SU-DHL-6 (cell line): ENCODE measurements around the gene ADCY2.

Experiments used
- H2AFZ ChIP-seq: fragments of 200-600 bp; sonication (generic); 2 replicates; pipeline ENCODE4 v1.6.1; 2014; ENCODE audit warnings: low read depth, mild to moderate bottlenecking, moderate library complexity, mixed read lengths, antibody characterized with exemption, low read length; ENCODE audit not compliant: severe bottlenecking
- H3F3A ChIP-seq: fragments of 200-600 bp; shearing (Covaris generic); 2 replicates; pipeline ENCODE4 v1.6.0; 2016; ENCODE audit warnings: antibody characterized with exemption, mild to moderate bottlenecking; ENCODE audit not compliant: insufficient read depth
- H3K27ac ChIP-seq: fragments of 200-600 bp; sonication (generic); 2 replicates; pipeline ENCODE4 v1.5.1; 2016; ENCODE audit warnings: low read depth, mild to moderate bottlenecking, low read length, moderate library complexity, mixed read lengths
- H3K27me3 ChIP-seq: fragments of 200-600 bp; sonication (generic), shearing (Covaris generic); 2 replicates; pipeline ENCODE4 v1.6.0; 2014; ENCODE audit warnings: mild to moderate bottlenecking, low read length
- H3K36me3 ChIP-seq: fragments of 200-600 bp; sonication (generic); 2 replicates; pipeline ENCODE4 v1.6.1; 2014; ENCODE audit warnings: mild to moderate bottlenecking, low read length, mixed read lengths
- H3K4me2 ChIP-seq: fragments of 300-600, 200-600 bp; shearing (Covaris generic), sonication (generic); 2 replicates; pipeline ENCODE4 v1.6.0; 2014; ENCODE audit warnings: low read length, low read depth, mild to moderate bottlenecking; ENCODE audit not compliant: poor library complexity, severe bottlenecking
- H3K4me3 ChIP-seq: fragments of 200-600 bp; sonication (generic); 2 replicates; pipeline ENCODE4 v1.5.1; 2014; ENCODE audit warnings: antibody characterized with exemption, low read length, mild to moderate bottlenecking, mixed read lengths; ENCODE audit not compliant: insufficient read depth, poor library complexity, severe bottlenecking
- H3K79me2 ChIP-seq: fragments of 200-600 bp; sonication (generic); 2 replicates; pipeline ENCODE4 v1.6.1; 2014; ENCODE audit warnings: mild to moderate bottlenecking, low read length, moderate library complexity; ENCODE audit not compliant: insufficient read depth
- H3K9ac ChIP-seq: fragments of 200-600 bp; sonication (generic); 2 replicates; pipeline ENCODE4 v1.7.0; 2014; ENCODE audit warnings: mild to moderate bottlenecking, low read length
- H3K9me2 ChIP-seq: fragments of 200-600 bp; sonication (generic); replicated peaks from 2 replicates; pipeline ENCODE4 v1.6.1; 2014; ENCODE audit warnings: low read length; ENCODE audit not compliant: insufficient read depth
- H3K9me3 ChIP-seq: fragments of 200-600 bp; sonication (generic); 2 replicates; pipeline ENCODE4 v1.6.1; 2014; ENCODE audit warnings: low read length, mixed read lengths; ENCODE audit not compliant: insufficient read depth
- H4K20me1 ChIP-seq: fragments of 200-600 bp; sonication (generic); 2 replicates; pipeline ENCODE4 v1.6.1; 2014; ENCODE audit warnings: low read depth, mild to moderate bottlenecking, antibody characterized with exemption, low read length, moderate library complexity, mixed read lengths
- EZH2phosphoT487 ChIP-seq: fragments of 200-600 bp; sonication (generic), shearing (Covaris generic); conservative IDR thresholded peaks from 2 replicates; pipeline ENCODE4 v1.6.1; 2018; ENCODE audit warnings: mild to moderate bottlenecking, antibody characterized with exemption, low read length, moderate library complexity, mixed read lengths
- TF ChIP-seq, protein P1 (sequence below): fragments of 200-600 bp; sonication (generic); IDR thresholded peaks from one replicate; pipeline ENCODE4 v1.5.1; 2017; ENCODE audit warnings: antibody characterized with exemption, mild to moderate bottlenecking, low read length, moderate library complexity; ENCODE audit not compliant: insufficient read depth, poor library complexity, severe bottlenecking

The ADCY2 gene

DNA sequence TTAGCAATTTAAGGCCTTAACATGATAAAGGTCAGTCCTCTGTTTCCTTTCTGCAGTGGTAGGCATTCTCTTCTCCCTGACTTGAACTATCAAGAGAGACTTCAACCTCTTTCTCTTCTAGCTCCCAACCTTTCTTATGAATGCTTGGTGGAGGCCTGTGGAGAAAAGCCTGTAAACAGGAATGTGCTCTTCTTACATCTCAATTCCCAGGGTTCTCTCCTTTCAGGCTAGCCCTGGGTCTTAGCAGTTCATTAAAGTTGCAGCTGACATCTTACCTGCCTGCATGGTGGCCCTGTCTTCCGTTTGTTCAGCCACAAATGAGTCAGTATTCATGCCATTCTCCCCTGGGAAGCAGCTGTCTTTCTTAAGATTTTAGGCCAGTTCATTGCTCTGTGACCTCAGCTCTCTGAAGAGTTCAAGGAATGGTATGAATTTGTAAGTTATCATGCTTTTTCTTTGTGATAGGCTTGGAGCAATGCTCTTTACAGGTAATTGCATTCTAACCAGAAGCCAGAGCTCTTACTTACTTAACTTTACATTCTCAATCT lies 77.8 kb downstream of the ADCY2 start:
- Histone ChIP-seq H3K9ac (no peak overlapping the region), H3K9me3 (no peaks in the 10 kb centered on the region), H3K4me3 (no peak overlapping the region), H3K9me2 (no peaks in the 10 kb centered on the region), H3K79me2 (no peaks in the 10 kb centered on the region), H3K27ac (no peak overlapping the region), H2AFZ (no peak overlapping the region), H4K20me1 (no peaks in the 10 kb centered on the region), H3F3A (no peaks in the 10 kb centered on the region), H3K27me3 (no peaks in the 10 kb centered on the region), H3K4me2 (no peak overlapping the region), H3K36me3 (no peaks in the 10 kb centered on the region)
- TF ChIP-seq, protein P1, sequence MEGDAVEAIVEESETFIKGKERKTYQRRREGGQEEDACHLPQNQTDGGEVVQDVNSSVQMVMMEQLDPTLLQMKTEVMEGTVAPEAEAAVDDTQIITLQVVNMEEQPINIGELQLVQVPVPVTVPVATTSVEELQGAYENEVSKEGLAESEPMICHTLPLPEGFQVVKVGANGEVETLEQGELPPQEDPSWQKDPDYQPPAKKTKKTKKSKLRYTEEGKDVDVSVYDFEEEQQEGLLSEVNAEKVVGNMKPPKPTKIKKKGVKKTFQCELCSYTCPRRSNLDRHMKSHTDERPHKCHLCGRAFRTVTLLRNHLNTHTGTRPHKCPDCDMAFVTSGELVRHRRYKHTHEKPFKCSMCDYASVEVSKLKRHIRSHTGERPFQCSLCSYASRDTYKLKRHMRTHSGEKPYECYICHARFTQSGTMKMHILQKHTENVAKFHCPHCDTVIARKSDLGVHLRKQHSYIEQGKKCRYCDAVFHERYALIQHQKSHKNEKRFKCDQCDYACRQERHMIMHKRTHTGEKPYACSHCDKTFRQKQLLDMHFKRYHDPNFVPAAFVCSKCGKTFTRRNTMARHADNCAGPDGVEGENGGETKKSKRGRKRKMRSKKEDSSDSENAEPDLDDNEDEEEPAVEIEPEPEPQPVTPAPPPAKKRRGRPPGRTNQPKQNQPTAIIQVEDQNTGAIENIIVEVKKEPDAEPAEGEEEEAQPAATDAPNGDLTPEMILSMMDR = no peak
- no peak for TF ChIP-seq EZH2phosphoT487

DNA sequence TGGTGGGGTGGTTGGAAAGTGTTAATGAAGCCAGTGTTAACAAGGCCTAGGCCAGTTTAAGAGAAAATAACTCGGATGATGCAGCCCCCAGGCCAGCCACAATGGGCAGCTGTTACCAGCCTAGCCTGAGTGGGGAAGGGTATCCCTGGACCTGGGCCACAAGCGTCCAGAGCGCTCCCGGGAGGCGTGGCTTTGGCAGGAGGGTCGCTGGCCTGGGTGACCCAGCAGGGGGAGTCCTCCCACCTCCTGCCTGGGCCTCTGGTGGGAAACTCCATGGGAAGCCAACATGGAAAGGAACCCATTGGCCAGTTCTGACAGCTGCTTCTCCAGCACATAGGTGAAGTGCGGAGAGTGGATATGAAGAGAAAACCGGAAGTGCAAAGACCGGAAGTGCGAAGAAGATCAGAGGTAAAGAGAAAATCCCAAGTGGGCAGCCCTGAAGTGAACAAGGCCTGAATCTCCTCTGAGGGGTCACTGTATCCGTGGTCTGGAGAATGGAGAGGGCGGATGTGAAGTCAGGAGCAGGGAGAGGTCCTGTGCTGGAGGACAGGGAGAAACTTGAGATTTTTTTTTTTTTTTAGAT lies 79.0 kb downstream of the ADCY2 start:
- Histone ChIP-seq H3K4me2 (no peak overlapping the region), H3F3A (no peaks in the 10 kb centered on the region), H3K36me3 (no peaks in the 10 kb centered on the region), H2AFZ (no peak overlapping the region), H3K79me2 (no peaks in the 10 kb centered on the region), H3K4me3 (no peak overlapping the region), H3K27ac (no peak overlapping the region), H3K9ac (no peak overlapping the region), H3K9me2 (no peaks in the 10 kb centered on the region), H4K20me1 (no peaks in the 10 kb centered on the region), H3K27me3 (no peaks in the 10 kb centered on the region), H3K9me3 (no peaks in the 10 kb centered on the region)
- TF ChIP-seq EZH2phosphoT487 = no peak
- TF ChIP-seq, protein P1 = no peak

DNA sequence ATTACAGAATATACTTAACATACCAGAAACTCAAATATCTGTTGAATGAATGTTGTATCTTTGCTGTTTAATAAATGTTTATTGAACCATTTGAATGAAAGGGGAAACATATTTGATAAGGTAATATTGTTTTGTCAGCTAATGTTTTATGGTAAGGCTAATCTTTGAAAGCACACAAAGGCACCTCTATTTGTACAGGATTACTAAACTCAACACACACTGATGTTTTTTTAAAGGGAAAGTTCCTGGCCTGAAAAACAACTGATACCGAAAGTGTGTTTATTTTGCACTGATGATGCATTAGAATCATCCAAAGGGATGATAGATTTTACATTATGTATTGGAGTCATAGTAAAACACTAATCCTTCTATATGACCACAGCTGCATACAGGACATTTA lies 82.5 kb downstream of the ADCY2 start:
- H3K36me3 ChIP-seq = no peaks in the 10 kb centered on the region
- H2AFZ ChIP-seq = no peak overlapping the region
- H3K27me3 ChIP-seq = no peaks in the 10 kb centered on the region
- H3K79me2 ChIP-seq = no peaks in the 10 kb centered on the region
- H3K9me2 ChIP-seq = no peaks in the 10 kb centered on the region
- TF ChIP-seq EZH2phosphoT487 = no peak
- TF ChIP-seq, protein P1 = no peak
- no peaks in the 10 kb centered on the region for H3K9me3 ChIP-seq
- no peaks in the 10 kb centered on the region for H3F3A ChIP-seq
- no peak overlapping the region for H3K4me2 ChIP-seq
- H4K20me1 ChIP-seq = no peaks in the 10 kb centered on the region
- no peak overlapping the region for H3K4me3 ChIP-seq
- no peak overlapping the region for H3K27ac ChIP-seq
- no peak overlapping the region for H3K9ac ChIP-seq
